ENCODE measurements around the gene PCDHGC4.

PCDHGC4 gene

DNA sequence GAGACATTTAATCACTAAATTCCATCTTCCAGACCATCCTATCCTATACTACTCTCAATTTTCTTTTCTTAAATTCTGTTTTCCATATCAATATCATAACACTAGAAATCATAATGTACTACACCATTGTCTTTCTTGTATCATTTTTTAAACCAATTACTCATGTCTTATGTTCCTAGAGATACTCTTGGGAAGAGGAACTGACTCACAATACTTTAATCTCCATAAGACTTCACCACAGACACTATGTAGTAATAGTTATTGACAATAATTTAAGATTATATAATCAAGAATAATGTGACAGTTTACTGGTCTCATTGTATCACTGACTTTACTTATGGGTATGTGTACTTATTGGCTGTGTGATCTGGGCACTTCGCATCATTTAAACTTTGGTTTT, 47.9 kb downstream of the PCDHGC4 start:
- DNase-seq, result no peak

DNA sequence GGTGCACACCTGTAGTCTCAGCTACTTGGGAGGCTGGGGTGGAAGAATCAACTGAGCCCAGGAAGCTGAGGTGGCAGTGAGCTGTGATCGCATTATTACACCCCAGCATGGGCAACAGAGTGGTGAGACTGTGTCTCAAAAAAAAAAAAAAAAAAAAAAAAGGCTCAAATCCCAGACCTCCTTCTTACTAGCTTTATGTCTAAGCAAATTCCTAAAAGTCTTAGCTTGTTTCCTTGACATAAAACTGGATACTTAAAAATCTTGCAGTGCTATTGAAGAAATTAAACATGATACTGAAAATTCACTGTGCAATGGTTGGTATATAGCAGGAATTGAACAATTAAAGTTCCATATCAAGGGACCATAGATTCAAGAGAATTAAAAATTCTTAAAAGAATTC, 49.1 kb downstream of the PCDHGC4 start:
- no peak for DNase-seq

DNA sequence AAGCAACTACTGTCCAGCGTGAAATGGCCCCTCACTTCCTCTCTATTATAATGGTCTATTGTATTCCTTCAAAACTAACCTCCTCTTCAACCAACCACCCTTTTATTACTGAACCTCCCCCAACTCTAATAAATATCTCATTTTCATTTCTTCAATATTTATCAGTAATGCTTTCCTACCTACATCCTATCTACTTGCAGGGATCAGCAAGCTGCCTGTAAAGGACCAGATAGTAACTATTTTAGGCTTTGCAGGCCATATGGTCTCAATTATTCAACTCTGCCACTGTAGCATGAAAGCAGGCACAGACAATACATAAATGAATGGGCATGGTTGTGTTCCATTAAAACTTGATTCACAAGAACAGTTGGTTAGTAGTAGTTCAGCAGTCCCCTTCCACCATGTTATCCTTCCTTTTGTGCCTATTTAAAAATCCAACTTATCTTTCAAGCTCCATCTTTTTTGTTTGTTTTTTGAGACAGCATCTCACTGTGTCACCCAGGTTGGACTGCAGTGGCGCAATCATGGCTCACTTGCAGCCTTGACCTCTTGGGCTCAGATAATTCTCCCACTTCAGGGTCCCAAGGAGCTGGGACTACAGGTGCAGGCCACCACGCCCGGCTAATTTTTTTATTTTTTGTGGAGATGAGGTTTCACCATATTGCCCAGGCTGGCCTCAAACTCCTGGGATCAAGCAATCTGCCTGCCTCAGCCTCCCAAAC, 49.8 kb downstream of the PCDHGC4 start:
- DNase-seq, result no peak

All from DMS79 treated with DMSO at 0.1 percent for 48 hours (cell line).